Psoas muscle (tissue), 8 donors: ENCODE results near the gene UNK. TPM values are rescaled to one million over a fixed set of nuclear protein-coding genes. Genes with fewer than 3 reads are reported as not detected.

Experiments
- ATAC-seq, 4 donors: fragments of 200-7000 bp; cut with Tn5 transposase; one replicate each; pipeline ENCODE4 v1.9.1; 2020; ENCODE audit warnings: moderate library complexity in 3 of 4, mild to moderate bottlenecking in 2 of 4
- DNase-seq, 2 donors: peaks; one replicate each; pipeline ENCODE4 v3.0.0-alpha.2; 2020
- H3K27ac ChIP-seq: fragments of 200-600 bp; one replicate; pipeline ENCODE4 v1.8.0; 2022
- H3K27me3 ChIP-seq, 3 donors: fragments of 200-600 bp in 1 of 3; one replicate each; pipeline versions ENCODE4 v1.6.1 to v1.8.0; 2013 to 2022; ENCODE audit warnings: low read length in 2 of 3, mild to moderate bottlenecking in 2 of 3, moderate library complexity in 1 of 3; ENCODE audit not compliant: insufficient read depth in 3 of 3
- H3K36me3 ChIP-seq, 2 donors: fragments of 200-600 bp in 1 of 2; one replicate each; pipeline versions ENCODE4 v1.6.1 to v1.8.0; 2013 to 2022; ENCODE audit warnings: low read depth in 1 of 2, mild to moderate bottlenecking in 1 of 2, moderate library complexity in 1 of 2; ENCODE audit not compliant: insufficient read depth in 1 of 2
- H3K4me1 ChIP-seq: fragments of 200-600 bp; one replicate; pipeline ENCODE4 v1.8.0; 2022
- H3K4me3 ChIP-seq: fragments of 200-600 bp; one replicate; pipeline ENCODE4 v1.8.0; 2022; ENCODE audit warnings: mild to moderate bottlenecking
- H3K9me3 ChIP-seq: fragments of 200-600 bp; one replicate; pipeline ENCODE4 v1.8.0; 2022
- WGBS, 3 donors: extraction: QIAGEN DNeasy Blood & Tissue Kit; methylation state at CpG; one replicate each; pipeline versions ENCODE4 v1.1.6 to v1.1.7; 2013; 5-methylcytosine and 5-hydroxymethylcytosine counted together
- intact Hi-C, 2 donors: fragments of 100-400 bp; cut with DNase I; formaldehyde crosslinking; loops; one replicate each; pipeline versions ENCODE4 v1.11.0 to v1.14.2; 2022
- polyA plus RNA-seq, 3 donors: library from polyadenylated mRNA; stranded (reverse); fragments of 200-250 nt; gene quantifications; one replicate each; pipeline ENCODE4 v1.2.3, GENCODE V29; 2013
- total RNA-seq, 4 donors: library from RNA; stranded (reverse); fragmentation: NEBNext Ultra II Directional in 2 of 4; extraction: Animal tissue kit (Norgen Biotek cat#: 25700) in 2 of 4; gene quantifications; one replicate each; pipeline versions ENCODE4 v1.2.1 to v1.2.4, GENCODE V29; 2021 to 2023
- TF ChIP-seq, protein P1 (sequence below): fragments of 200-600 bp; IDR thresholded peaks from one replicate; pipeline ENCODE4 v1.8.0; 2022; ENCODE audit warnings: antibody characterized with exemption
- donor health status: healthy with polysubstance abuse.
- donor health status: DM: no; HTN: no; CAD: no; lungs with moderate emphysema.
- donor health status: Bipolar disorder and iron deficiency.
- donor health status: healthy.
- donor health status: DM: yes; HTN: yes; CAD: no.
- donor health status: DM: no; HTN: no; CAD: no.
- donor health status: DM: no; HTN: no; CAD: no.
- donor health status: DM: yes; HTN: yes; CAD: no.

The UNK gene
- total and polyA plus RNA-seq, 7 donors: 6.9 to 13.7 (median 8.2) TPM

DNA sequence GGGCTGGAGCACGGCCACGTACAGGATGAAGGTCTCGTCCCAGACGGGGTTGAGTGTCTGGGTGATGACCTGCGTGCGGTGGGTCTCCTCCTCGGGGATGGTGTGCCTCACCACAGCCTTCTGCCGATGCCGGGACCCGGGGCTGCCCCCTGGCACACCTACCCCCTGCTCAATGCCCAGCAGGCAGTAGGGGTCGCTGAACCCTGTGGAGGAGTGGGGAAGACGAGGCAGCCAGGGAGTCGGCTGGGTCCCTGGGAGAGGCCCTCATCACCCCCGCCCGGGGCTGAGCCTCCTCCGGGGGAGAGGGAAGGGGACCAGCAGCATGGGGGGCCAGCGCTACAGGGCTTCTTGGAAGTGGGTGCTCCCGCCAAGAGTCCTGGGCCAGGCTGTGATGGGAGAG, 57.8 kb downstream of the UNK start:
- H3K4me3 ChIP-seq: no peak overlapping the region
- H3K4me1 ChIP-seq: peaks cover 27% of the 10 kb centered on the region
- no peaks in the 10 kb centered on the region for H3K27me3 ChIP-seq
- H3K36me3 ChIP-seq: peaks cover 5 to 37% of the 10 kb centered on the region in 2 donors
- 83 to 87% (median 85%) methylated on average over 14 to 18 of the region's 18 CpGs for WGBS, 3 donors
- H3K9me3 ChIP-seq: no peaks in the 10 kb centered on the region
- H3K27ac ChIP-seq: no peak overlapping the region
- no peak for ATAC-seq
- TF ChIP-seq, protein P1, sequence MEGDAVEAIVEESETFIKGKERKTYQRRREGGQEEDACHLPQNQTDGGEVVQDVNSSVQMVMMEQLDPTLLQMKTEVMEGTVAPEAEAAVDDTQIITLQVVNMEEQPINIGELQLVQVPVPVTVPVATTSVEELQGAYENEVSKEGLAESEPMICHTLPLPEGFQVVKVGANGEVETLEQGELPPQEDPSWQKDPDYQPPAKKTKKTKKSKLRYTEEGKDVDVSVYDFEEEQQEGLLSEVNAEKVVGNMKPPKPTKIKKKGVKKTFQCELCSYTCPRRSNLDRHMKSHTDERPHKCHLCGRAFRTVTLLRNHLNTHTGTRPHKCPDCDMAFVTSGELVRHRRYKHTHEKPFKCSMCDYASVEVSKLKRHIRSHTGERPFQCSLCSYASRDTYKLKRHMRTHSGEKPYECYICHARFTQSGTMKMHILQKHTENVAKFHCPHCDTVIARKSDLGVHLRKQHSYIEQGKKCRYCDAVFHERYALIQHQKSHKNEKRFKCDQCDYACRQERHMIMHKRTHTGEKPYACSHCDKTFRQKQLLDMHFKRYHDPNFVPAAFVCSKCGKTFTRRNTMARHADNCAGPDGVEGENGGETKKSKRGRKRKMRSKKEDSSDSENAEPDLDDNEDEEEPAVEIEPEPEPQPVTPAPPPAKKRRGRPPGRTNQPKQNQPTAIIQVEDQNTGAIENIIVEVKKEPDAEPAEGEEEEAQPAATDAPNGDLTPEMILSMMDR: no peak
- intact Hi-C loops: no loop called here
- DNase-seq: no peak

DNA sequence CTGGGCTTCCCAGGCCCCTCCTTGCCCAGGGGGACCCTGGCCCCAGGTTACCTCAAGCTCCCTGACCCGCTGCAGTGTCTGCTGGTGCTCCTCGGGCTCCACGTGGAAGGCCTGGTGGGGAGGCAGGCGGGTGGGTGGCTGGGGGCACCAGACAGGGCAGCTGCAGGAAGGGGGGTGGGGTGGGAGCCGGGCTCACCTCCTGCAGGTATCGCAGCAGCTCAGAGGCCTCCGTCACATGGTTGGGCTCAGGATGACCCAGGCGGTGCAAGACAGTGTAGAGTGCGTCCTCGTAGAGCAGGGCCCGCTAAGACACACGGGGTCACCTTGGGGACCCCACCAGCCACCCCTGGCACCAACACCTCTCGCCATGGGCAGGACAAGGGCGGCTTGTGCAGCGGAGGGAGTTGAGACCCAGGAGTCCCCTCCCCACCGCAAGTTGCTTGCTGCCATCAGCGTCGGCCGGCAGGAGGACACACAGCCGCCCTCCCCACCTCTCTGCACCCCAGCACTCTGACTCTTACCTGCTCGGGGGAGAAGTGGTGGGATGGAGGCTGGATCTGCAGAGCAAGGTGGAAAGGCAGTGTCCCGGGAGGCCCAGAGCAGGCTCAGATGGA, 58.5 kb downstream of the UNK start:
- intact Hi-C loops: no loop called here

DNA sequence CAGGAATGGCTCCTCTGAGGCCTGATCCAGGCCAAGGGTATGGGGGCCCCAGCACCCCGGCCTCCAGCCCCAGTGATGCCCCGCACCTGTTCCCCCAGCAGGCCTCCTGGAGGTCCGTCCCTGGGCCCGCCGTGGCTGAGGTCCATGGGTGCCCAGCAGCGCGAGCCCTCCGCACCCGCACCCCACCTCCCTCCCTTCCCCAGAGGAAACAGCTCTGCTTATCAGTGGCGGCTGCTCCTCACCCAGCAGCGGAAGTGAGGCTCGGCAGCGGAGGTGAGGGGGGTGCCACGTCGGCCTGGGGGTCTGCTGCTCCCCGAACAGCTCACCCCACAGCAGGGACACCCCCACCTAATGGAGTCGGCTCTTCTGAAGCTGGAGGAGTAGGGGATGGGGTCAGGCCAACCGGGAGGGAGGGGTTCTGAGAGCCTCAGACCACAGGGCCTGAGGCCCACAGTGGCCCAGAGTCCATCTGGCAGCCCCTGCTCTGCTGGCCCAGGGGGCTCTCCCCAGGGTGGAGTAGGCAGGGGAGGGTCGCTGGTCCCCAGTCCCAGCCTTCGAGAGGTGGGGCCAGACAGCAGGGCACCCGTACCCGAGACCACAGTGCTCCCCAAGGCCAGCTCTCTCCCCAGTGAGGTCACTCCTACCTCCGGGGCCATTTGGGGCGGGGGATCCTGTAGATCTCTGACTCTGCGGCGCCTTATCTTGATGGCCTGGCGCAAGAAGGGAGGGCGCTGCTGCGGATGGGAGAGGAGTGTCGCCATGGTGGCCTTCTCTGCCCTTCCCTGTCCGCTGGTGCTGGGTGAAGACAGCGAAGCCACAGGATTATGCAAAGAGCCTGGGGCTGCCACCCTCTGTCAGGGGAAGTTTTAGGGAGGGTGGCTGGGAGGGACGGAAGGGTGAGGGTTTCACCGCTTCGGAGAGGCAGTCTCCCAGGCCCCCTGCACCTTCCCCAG, 59.2 kb downstream of the UNK start, which contains the start of gene UNC13D:
TSS of gene UNC13D (minus strand) at position 828 of the 953 bp plus-strand sequence. CDS start at position 761, 67 bp downstream.
- ATAC-seq: peak; percentile 3 to 11 (median 7)
- TF ChIP-seq, protein P1: no peak
- WGBS, 3 donors: 74 to 82% (median 76%) methylated on average over 29 to 35 of the region's 35 CpGs
- intact Hi-C loops: no loop called here
- Histone ChIP-seq H3K27ac (peak within 1 kb of the TSS; percentile 95), H3K9me3 (no peaks in the 10 kb centered on the region), H3K27me3 (no peaks in the 10 kb centered on the region), H3K36me3 (peaks cover 10 to 51% of the 10 kb centered on the region in 2 donors), H3K4me3 (peak within 1 kb of the TSS; percentile 34), H3K4me1 (peaks cover 30% of the 10 kb centered on the region)
- peak in 1 of 2 donors; percentile 74 for DNase-seq

More for the DNA sequence above, 58.5 kb downstream of the UNK start:
- no peaks in the 10 kb centered on the region for H3K27me3 ChIP-seq
- WGBS, 3 donors: 84 to 93% (median 89%) methylated on average over 18 to 22 of the region's 22 CpGs
- no peak for DNase-seq
- peak overlapping the region; percentile 34 for H3K4me3 ChIP-seq
- no peaks in the 10 kb centered on the region for H3K9me3 ChIP-seq
- TF ChIP-seq, protein P1: no peak
- H3K4me1 ChIP-seq: peaks cover 27% of the 10 kb centered on the region
- no peak for ATAC-seq
- H3K27ac ChIP-seq: no peak overlapping the region
- peaks cover 9 to 43% of the 10 kb centered on the region in 2 donors for H3K36me3 ChIP-seq

DNA sequence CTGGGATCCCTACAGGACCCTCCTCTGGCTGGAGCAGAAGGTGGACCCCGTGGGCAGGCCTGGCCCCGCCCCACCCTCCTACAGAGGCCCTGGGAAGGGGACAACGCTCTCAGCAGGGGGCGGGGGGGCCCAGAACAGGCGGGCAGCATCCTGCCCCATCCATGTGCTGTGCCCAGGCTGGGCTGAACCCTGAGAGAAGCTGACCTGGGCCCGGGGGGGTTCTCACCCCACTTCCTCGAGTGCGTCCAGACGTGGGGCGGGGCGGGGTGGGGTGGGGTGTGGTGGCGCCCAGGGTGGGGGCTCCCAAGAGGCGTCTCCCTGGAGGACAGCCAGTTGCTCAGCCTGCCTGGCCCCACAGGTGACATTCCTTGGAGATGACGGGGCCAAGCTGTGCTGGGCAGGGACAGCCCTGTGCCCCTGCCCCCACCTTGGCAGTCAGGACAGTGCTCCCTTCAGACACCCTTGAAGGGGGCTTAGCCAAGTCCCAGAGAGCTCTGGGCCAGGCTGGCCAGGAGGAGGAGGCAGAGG, 60.0 kb downstream of the UNK start:
- Histone ChIP-seq H3K4me3 (peak overlapping the region; percentile 34), H3K4me1 (peaks cover 38% of the 10 kb centered on the region), H3K27me3 (no peaks in the 10 kb centered on the region), H3K27ac (peak overlapping the region; percentile 95), H3K36me3 (peaks cover 15 to 54% of the 10 kb centered on the region in 2 donors), H3K9me3 (no peaks in the 10 kb centered on the region)
- TF ChIP-seq, protein P1: no peak
- intact Hi-C loops: loop anchor here (5.0 kb wide), 2 partner anchors 57 to 67 kb away; a partner anchor contains a TSS
- ATAC-seq (peak; percentile 61 to 71 (median 68)), DNase-seq (peak in 1 of 2 donors; percentile 73)
- WGBS, 3 donors: 31 to 54% (median 46%) methylated on average over 9 to 14 of the region's 14 CpGs
